Renal cortex interstitium (tissue), 11 donors: ENCODE measurements around the gene SLC39A9. TPM values are rescaled to one million over a fixed set of nuclear protein-coding genes. Genes with fewer than 3 reads are reported as not detected.
"Not testable (repeated sequence)": the region's sequence is repeated elsewhere in the genome, so short reads cannot be mapped to it uniquely, and the experiment has no call there.

Experiments used
- DNase-seq, 11 donors: peaks; one replicate each; pipeline ENCODE4 v3.0.0-alpha.2; 2013; ENCODE audit warnings: low read depth in 9 of 11, low spot score in 4 of 11; ENCODE audit errors: extremely low read depth in 1 of 11
- polyA plus RNA-seq, 3 donors: library from polyadenylated mRNA; unstranded; fragments of 120-200 nt; gene quantifications; one replicate each; pipeline ENCODE4 v1.2.1, GENCODE V29; 2013; ENCODE audit not compliant: insufficient read length in 3 of 3

Gene SLC39A9
- polyA plus RNA-seq, 3 donors, result 77.5 to 84.4 (median 78.2) TPM

GRCh38 chr14:69404478-69404877 lies 6.0 kb downstream of the SLC39A9 start:
- DNase-seq, result no peak

DNA sequence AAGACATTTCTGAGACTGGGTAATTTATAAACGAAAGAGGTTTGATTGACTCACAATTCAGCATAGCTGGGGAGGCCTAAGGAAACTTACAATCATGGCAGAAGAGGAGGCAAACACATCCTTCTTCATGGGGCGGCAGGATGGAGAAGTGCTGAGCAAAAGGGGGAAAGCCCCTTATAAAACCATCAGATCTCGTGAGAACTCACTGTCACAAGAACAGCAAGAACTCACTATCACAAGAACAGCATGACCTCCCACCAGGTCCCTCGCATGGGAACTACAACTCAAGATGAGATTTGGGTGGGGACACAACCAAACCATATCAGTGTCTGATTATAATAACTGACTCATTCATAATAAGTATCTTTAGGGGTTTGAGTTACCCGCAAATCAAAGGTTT lies 6.4 kb downstream of the SLC39A9 start:
- DNase-seq, result no peak

DNA sequence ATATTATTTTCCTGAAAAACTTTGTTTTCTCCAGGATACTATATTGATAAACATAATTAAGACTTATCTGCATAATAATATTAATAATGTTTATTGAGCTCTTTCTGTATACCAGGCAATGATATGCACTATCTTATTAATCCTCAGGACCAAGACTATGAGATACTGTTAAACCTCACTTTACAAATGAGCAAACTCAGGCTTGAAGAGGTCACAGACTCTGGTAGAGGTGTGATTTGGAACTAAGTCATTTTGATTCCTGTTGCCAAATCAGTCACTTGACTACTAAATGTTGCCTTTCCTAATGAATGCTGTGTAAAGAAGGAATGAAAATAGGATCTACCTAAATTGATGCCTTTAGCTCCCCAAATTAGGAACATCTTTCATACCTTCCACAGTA lies 7.3 kb downstream of the SLC39A9 start:
- DNase-seq, result no peak

DNA sequence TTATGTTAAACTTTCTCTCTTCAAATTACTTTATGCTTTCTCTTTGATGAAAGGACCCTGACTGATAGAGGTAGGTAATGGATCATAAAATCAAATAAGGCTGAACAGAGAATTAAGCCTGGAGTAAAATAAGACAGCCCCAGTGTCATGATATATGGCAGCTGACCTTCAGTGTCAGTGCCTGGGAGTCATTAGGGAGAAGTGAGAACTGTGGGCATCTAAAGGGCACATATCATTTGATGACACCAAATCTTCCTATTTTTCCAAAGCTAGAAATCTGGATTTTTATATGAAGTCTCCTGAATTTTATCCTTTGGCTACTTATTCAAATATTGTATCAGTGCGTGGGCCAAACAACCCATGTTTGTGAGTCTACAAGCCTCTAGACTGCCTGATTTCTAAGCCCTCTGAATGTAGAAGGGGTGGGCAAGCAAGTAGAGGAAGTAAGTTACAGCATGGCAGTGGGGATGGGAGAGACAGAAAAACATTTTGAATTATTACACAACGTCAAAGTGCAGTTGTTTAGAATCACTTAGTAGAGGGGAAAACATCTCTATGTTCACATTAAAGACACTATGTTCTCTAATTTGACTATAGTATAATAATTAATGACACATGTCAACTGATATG lies 10.0 kb downstream of the SLC39A9 start:
- peak in 1 of 11 donors; percentile 16 for DNase-seq

GRCh38 chr14:69413483-69413882 lies 15.0 kb downstream of the SLC39A9 start:
- DNase-seq, result no peak

- not testable (repeated sequence) for DNase-seq
Measured at GRCh38 chr14:69416087-69416486, 17.6 kb downstream of the SLC39A9 start.

DNA sequence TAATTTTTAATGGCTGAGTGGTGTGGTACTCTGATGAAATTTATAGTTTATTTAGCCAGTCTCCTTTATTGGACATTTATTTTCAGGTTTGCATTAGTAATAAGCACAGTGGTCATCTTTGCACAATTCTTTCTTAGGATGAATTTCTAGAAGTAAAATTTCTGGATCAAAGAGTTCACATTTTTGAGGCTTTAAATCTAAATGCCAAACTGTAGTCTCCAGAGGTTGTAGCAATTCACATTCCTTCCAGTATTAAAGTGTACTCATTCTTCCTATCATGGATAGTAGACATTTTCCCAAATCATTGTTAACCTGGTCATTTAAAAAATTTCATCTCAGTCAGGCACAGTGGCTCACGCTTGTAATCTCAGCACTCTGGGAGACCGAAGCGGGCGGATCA lies 24.8 kb downstream of the SLC39A9 start:
- DNase-seq, result no peak

DNA sequence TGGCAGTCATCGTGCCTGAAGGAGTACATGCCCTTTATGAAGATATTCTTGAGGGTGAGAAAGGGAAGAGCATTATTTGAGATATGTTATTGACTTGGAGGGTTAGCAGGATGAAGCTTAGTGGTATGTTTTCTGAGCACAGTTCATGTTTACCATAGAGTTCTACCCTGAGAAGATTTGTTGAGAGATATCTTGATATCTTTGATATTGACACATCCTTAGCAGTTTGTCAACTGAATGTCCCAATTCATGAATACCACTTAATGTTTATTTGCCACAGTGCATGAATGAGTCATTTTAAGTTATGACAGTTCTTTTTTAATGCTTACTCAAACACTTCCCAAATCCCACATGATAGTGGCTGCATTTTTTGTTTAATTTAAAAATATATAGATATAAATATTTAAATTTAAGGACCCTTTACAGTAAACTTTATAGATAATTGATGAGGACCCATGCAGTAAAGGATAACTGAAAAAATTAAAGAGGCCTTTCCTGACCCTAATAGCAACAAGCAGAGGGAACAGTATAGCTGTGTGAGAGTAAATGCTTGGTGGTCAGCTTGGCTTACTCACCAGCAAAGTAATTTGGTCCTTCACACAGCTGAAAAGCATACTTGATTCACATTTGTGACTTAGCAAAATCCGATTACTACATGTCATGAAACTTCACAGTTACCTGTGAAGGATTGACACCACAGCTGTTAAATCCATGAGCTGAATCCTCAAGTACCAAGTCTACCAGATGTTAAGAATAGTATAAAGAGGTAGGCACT lies 25.8 kb downstream of the SLC39A9 start:
- DNase-seq, result no peak

GRCh38 chr14:69427596-69427995 lies 29.1 kb downstream of the SLC39A9 start:
- DNase-seq, result no peak

- no peak for DNase-seq
Measured at GRCh38 chr14:69428289-69428998, 30.0 kb downstream of the SLC39A9 start.

DNA sequence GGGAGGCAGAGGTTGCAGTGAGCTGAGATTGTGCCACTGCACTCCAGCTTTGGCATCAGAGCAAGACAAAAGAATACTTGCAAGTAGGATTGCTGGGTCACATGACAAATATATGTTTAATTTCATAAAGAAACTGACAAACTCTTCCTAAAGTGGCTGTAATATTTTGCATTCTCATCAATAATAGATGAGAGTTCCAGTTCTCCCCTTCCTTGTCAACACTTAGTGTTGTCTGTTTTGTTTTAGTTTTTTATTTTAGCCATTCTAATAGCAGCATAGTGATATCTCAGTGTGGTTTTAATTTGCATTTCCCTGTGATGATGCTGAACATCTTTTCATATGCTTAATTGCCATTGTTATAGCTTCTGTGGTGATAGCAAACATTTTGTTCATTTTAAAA lies 31.2 kb downstream of the SLC39A9 start:
- no peak for DNase-seq

DNA sequence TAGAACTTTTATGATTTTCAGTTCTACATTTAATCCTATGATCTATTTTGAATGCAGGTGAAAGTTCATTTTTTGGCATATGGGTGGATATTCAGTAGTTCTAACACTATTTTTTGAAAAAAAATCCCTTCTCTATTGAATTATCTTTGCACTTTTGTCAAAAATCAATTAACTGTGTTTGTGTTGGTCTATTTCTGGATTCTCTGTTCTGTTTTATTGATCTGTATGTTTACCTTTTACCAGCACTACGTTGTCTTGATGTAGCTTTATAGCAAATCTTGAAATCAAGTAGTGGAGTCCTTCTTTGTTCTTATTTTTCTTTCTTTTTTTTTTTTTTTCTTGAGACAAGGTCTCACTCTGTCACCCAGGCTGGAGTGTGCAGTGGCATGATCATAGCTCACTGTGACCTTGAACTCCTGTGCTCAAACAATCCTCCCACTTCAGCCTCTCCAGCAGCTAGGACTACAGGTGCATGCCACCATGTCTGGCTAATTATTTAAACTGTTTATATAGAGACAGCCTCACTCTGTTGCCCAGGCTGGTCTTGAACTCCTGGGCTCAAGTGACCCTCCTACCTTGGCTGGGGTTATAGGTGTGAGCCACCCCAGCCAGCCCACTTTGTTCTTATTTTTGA lies 31.9 kb downstream of the SLC39A9 start:
- DNase-seq, result no peak

GRCh38 chr14:69432364-69432763 lies 33.9 kb downstream of the SLC39A9 start:
- no peak for DNase-seq

DNA sequence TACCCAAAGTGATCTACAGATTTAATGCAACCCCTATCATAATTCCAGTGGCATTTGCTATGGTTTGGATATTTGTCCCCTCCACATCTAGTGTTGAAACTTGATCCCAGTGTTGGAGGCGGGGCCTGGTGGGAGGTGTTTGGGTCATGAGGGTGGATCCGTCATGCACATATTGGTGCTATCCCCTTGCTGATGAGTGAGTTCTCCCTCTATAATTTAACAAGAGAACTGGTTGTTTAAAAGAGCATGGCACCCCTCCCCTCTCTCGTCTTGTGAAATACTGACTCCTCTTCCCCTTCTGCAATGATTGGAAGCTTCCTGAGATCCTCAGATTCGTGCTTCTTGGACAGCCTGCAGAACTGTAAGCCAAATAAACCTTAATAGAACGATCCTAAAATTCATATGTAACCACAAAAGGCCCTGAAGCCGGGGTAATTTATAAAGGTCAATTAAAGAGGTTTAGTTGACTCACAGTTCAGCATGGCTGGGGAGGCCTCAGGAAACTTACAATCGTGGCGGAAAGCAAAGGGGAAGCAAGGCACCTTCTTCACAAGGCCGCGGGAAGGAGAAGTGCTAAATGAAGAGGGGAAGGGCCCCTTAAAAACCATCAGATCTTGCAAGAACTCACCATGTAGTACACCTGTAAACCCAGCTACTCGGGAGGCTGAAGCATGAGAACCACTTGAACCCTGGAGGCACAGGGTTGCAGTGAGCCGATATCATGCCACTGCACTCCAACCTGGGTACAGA lies 41.2 kb downstream of the SLC39A9 start:
- DNase-seq, result no peak

DNA sequence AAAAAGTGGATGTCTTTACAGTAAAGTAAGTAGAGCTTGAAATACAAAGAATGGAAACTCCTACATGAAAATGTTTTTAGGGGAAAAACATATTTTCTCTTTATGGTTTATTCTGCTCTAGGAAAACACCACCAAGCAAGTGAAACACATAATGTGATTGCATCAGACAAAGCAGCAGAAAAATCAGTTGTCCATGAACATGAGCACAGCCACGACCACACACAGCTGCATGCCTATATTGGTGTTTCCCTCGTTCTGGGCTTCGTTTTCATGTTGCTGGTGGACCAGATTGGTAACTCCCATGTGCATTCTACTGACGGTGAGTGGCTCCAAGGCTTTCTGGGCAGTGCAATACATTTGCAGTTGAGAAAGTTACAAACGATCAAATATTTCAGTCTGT lies 43.5 kb downstream of the SLC39A9 start:
- no peak for DNase-seq

DNA sequence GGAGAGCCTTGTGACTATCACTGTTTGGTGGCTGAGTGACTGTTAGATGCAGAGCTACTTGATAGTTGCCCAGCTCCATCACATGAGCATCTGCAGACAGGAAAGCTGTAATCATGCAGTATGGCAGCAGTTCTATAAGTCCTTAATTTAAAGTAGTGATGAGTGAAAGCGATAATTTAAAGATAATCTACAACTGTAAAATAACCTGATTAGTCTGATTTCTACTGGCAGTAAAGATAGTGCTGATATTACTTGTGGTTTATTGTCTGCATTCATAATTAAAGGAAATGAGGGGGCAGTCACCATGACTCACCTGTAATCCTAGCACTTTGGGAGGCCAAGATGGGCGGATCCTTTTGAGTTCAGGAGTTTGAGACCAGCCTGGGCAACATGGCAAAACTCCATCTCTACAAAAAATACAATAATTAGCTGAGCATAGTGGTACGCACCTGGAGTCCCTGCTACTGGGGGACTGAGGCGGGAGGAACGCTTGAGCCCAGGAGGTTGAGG lies 44.9 kb downstream of the SLC39A9 start:
- DNase-seq, result no peak

GRCh38 chr14:69449216-69449615 lies 50.7 kb downstream of the SLC39A9 start:
- no peak for DNase-seq

GRCh38 chr14:69451941-69452340 lies 53.4 kb downstream of the SLC39A9 start:
- no peak for DNase-seq

- DNase-seq, result no peak
Measured at GRCh38 chr14:69458350-69458749, 59.9 kb downstream of the SLC39A9 start.
